Neural crest cell (in vitro differentiated cells): Measurements from ENCODE around the gene KCNRG. TPM values are rescaled to one million over a fixed set of nuclear protein-coding genes. Genes with fewer than 3 reads are reported as not detected.

Source experiments
- DNase-seq: peaks from one replicate; pipeline ENCODE4 v3.0.0; 2021; ENCODE audit warnings: low read depth, mixed read lengths, low spot score
- H3K27ac Mint-ChIP-seq: one replicate; pipeline ENCODE4 v1.8.0; 2021; ENCODE audit warnings: mild to moderate bottlenecking, mixed read lengths; ENCODE audit not compliant: unreplicated experiment
- H3K27me3 Mint-ChIP-seq: 2 replicates; pipeline ENCODE4 v1.8.0; 2021; ENCODE audit warnings: low read depth, mild to moderate bottlenecking, mixed read lengths
- H3K36me3 Mint-ChIP-seq: 2 replicates; pipeline ENCODE4 v1.8.0; 2021; ENCODE audit warnings: low read depth, mild to moderate bottlenecking, mixed read lengths
- H3K4me1 Mint-ChIP-seq: 2 replicates; pipeline ENCODE4 v1.8.0; 2021; ENCODE audit warnings: mixed read lengths
- H3K4me3 Mint-ChIP-seq: one replicate; pipeline ENCODE4 v1.8.0; 2021; ENCODE audit warnings: mild to moderate bottlenecking, mixed read lengths
- H3K9me3 Mint-ChIP-seq: 2 replicates; pipeline ENCODE4 v1.8.0; 2021; ENCODE audit warnings: mixed read lengths
- CTCF ChIP-seq: fragments of 200-600 bp; sonication (generic); conservative IDR thresholded peaks from 2 replicates; pipeline ENCODE4 v1.5.0; 2021; ENCODE audit warnings: antibody characterized with exemption, mild to moderate bottlenecking
- total RNA-seq: library from RNA; stranded (reverse); gene quantifications from 2 replicates; pipeline ENCODE4 v1.2.1, GENCODE V29; 2021

Gene KCNRG
- total RNA-seq, 1 donor from 2014 or later, result 1.4 TPM

GRCh38 chr13:49998714-49999624, 16.3 kb upstream of the KCNRG start:
- Mint-ChIP-seq H3K27ac (no peak overlapping the region), H3K36me3 (peaks cover 15% of the 10 kb centered on the region), H3K9me3 (no peaks in the 10 kb centered on the region), H3K4me1 (peaks cover 46% of the 10 kb centered on the region), H3K4me3 (peak overlapping the region; percentile 98), H3K27me3 (peaks cover 4% of the 10 kb centered on the region)
- no peak for DNase-seq
- no peak for TF ChIP-seq CTCF

GRCh38 chr13:50001287-50001686, 14.0 kb upstream of the KCNRG start:
- DNase-seq, result no peak
- peaks cover 42% of the 10 kb centered on the region for H3K4me1 Mint-ChIP-seq
- TF ChIP-seq CTCF, result no peak
- no peaks in the 10 kb centered on the region for H3K27me3 Mint-ChIP-seq
- H3K9me3 Mint-ChIP-seq, result no peaks in the 10 kb centered on the region
- peaks cover 18% of the 10 kb centered on the region for H3K36me3 Mint-ChIP-seq
- H3K4me3 Mint-ChIP-seq, result no peak overlapping the region
- H3K27ac Mint-ChIP-seq, result no peak overlapping the region

GRCh38 chr13:50006426-50007135, 8.7 kb upstream of the KCNRG start:
- Mint-ChIP-seq H3K36me3 (peaks cover 25% of the 10 kb centered on the region), H3K9me3 (no peaks in the 10 kb centered on the region), H3K4me3 (no peak overlapping the region), H3K27ac (no peak overlapping the region), H3K4me1 (peaks cover 25% of the 10 kb centered on the region), H3K27me3 (no peaks in the 10 kb centered on the region)
- no peak for TF ChIP-seq CTCF
- DNase-seq, result no peak

- Mint-ChIP-seq H3K36me3 (peaks cover 28% of the 10 kb centered on the region), H3K27ac (no peak overlapping the region), H3K4me3 (no peak overlapping the region), H3K9me3 (no peaks in the 10 kb centered on the region), H3K4me1 (peaks cover 30% of the 10 kb centered on the region), H3K27me3 (no peaks in the 10 kb centered on the region)
- no peak for DNase-seq
- no peak for TF ChIP-seq CTCF
Observed at GRCh38 chr13:50011461-50011860, 3.8 kb upstream of the KCNRG start.

- Mint-ChIP-seq H3K27me3 (no peaks in the 10 kb centered on the region), H3K9me3 (no peaks in the 10 kb centered on the region), H3K36me3 (peaks cover 28% of the 10 kb centered on the region), H3K4me1 (peaks cover 29% of the 10 kb centered on the region), H3K4me3 (no peak overlapping the region), H3K27ac (no peak overlapping the region)
- no peak for DNase-seq
- no peak for TF ChIP-seq CTCF
Observed at GRCh38 chr13:50012396-50013169, 2.7 kb upstream of the KCNRG start.
